GM18907 (cell line): Measurements from ENCODE around the gene EVC2.

Source experiments
- ATAC-seq: cut with Tn5 transposase; IDR thresholded peaks from one replicate; pipeline ENCODE4 v1.9.1; 2021; ENCODE audit warnings: mild to moderate bottlenecking, moderate library complexity; ENCODE audit not compliant: unreplicated experiment

Gene EVC2

GRCh38 chr4:5678977-5679376, 29.4 kb downstream of the EVC2 start:
- no peak for ATAC-seq

GRCh38 chr4:5676763-5677162, 31.6 kb downstream of the EVC2 start:
- no peak for ATAC-seq

- no peak for ATAC-seq
These were observed 41.6 kb downstream of the EVC2 start for GRCh38 chr4:5666741-5667140.

GRCh38 chr4:5664778-5665177, 43.6 kb downstream of the EVC2 start:
- ATAC-seq = no peak

GRCh38 chr4:5662555-5662954, 45.8 kb downstream of the EVC2 start:
- ATAC-seq = no peak

- ATAC-seq = no peak
These were observed 47.1 kb downstream of the EVC2 start for GRCh38 chr4:5661237-5661636.

GRCh38 chr4:5660185-5660584, 48.2 kb downstream of the EVC2 start:
- ATAC-seq = no peak

GRCh38 chr4:5658974-5659373, 49.4 kb downstream of the EVC2 start:
- ATAC-seq = no peak

- no peak for ATAC-seq
These were observed 51.9 kb downstream of the EVC2 start for GRCh38 chr4:5656415-5656814.

- ATAC-seq = no peak
These were observed 53.6 kb downstream of the EVC2 start for GRCh38 chr4:5654791-5655190.

GRCh38 chr4:5651089-5651488, 57.3 kb downstream of the EVC2 start:
- no peak for ATAC-seq

- ATAC-seq = no peak
These were observed 58.3 kb downstream of the EVC2 start for GRCh38 chr4:5650040-5650439.

- no peak for ATAC-seq
These were observed 61.0 kb downstream of the EVC2 start for GRCh38 chr4:5647351-5647750.

GRCh38 chr4:5640096-5640495, 68.3 kb downstream of the EVC2 start:
- no peak for ATAC-seq

GRCh38 chr4:5639556-5639955, 68.8 kb downstream of the EVC2 start:
- ATAC-seq = no peak

GRCh38 chr4:5638976-5639375, 69.4 kb downstream of the EVC2 start:
- ATAC-seq = no peak

GRCh38 chr4:5638316-5638715, 70.0 kb downstream of the EVC2 start:
- ATAC-seq = no peak

- no peak for ATAC-seq
These were observed 71.3 kb downstream of the EVC2 start for GRCh38 chr4:5636766-5637670.

GRCh38 chr4:5635826-5636195, 72.5 kb downstream of the EVC2 start:
- no peak for ATAC-seq

GRCh38 chr4:5632571-5632970, 75.8 kb downstream of the EVC2 start:
- ATAC-seq = no peak

- ATAC-seq = no peak
These were observed 76.3 kb downstream of the EVC2 start for GRCh38 chr4:5632066-5632440.

- no peak for ATAC-seq
These were observed 76.8 kb downstream of the EVC2 start for GRCh38 chr4:5631352-5632065.
